ENCODE measurements around the gene PBX4.
A peak's percentile ranks its signal among the peaks of the same experiment; 100 is the strongest.
"Not testable (repeated sequence)": the region's sequence is repeated elsewhere in the genome, so short reads cannot be mapped to it uniquely, and the experiment has no call there.

Gene PBX4, protein sequence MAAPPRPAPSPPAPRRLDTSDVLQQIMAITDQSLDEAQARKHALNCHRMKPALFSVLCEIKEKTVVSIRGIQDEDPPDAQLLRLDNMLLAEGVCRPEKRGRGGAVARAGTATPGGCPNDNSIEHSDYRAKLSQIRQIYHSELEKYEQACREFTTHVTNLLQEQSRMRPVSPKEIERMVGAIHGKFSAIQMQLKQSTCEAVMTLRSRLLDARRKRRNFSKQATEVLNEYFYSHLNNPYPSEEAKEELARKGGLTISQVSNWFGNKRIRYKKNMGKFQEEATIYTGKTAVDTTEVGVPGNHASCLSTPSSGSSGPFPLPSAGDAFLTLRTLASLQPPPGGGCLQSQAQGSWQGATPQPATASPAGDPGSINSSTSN

DNA sequence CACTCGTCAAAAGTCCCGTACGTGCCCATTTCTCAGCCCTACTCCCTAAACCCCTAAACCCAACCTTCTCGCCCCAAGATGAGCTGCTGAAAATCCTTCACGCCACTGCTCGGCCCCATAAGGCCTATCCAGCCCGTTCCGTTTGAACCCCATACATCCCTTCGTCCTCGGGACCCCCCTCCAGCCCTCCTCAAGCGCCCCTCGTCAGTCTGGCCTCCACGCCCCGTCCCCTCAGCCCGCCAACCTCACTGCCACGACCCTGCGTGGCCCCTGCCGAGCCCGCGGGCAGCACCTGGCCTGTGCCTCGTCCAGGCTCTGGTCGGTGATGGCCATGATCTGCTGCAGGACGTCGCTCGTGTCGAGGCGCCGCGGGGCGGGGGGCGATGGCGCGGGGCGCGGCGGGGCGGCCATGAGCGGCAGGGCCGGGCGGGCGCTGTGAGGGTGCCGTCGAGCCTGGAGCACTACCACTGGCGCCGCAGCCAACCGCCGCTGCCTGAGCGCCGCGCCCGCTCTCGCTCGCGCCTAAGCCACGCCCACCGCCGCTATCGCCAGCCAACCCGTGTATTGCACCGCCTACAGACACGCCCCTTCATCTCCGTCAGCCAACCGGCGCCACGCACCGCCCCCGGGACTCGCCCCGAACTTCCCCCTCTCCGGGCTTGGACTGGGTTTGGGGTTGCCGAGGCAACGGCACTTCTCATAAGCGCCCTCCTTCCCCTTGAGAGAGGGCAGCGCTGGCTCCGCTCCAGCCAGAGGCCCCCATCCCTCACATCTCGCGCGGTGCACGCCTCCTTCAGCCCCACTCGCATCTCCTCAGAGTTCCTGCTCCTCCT is at the start of gene PBX4:
PBX4 (minus strand) TSS at position 469 of the 833 bp plus-strand sequence; CDS start at position 411, 58 bp downstream.
- DNase-seq (ENCODE audit: extremely low read depth, low read depth), result peak; percentile 68
- TF ChIP-seq, protein P1, sequence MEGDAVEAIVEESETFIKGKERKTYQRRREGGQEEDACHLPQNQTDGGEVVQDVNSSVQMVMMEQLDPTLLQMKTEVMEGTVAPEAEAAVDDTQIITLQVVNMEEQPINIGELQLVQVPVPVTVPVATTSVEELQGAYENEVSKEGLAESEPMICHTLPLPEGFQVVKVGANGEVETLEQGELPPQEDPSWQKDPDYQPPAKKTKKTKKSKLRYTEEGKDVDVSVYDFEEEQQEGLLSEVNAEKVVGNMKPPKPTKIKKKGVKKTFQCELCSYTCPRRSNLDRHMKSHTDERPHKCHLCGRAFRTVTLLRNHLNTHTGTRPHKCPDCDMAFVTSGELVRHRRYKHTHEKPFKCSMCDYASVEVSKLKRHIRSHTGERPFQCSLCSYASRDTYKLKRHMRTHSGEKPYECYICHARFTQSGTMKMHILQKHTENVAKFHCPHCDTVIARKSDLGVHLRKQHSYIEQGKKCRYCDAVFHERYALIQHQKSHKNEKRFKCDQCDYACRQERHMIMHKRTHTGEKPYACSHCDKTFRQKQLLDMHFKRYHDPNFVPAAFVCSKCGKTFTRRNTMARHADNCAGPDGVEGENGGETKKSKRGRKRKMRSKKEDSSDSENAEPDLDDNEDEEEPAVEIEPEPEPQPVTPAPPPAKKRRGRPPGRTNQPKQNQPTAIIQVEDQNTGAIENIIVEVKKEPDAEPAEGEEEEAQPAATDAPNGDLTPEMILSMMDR (IDR thresholded peaks at IDR 0.05; ENCODE audit: low read depth, low read length), result no peak

DNA sequence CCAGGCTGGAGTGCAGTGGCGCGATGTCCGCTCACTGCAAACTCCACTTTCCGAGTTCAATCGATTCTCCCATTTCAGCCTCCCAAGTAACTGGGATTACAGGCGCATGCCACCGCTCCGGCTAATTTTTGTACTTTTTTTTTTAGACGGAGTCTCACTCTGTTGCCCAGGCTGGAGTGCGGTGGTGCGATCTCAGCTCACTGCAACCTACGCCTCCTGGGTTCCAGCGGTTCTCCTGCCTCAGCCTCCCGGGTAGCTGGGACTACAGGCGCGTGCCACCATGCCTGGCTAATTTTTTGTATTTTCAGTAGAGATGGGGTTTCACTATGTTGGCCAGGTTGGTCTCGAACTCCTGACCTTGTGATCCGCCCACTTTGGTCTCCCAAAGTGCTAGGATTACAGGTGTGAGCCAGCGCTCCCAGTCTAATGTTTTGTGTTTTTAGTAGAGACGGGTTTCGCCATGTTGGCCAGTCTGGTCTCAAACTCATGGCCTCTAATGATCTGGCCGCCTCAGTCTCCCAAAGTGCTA is 47.0 kb upstream of the PBX4 start:
- DNase-seq (ENCODE audit: extremely low read depth, low read depth), result not testable (repeated sequence)

DNA sequence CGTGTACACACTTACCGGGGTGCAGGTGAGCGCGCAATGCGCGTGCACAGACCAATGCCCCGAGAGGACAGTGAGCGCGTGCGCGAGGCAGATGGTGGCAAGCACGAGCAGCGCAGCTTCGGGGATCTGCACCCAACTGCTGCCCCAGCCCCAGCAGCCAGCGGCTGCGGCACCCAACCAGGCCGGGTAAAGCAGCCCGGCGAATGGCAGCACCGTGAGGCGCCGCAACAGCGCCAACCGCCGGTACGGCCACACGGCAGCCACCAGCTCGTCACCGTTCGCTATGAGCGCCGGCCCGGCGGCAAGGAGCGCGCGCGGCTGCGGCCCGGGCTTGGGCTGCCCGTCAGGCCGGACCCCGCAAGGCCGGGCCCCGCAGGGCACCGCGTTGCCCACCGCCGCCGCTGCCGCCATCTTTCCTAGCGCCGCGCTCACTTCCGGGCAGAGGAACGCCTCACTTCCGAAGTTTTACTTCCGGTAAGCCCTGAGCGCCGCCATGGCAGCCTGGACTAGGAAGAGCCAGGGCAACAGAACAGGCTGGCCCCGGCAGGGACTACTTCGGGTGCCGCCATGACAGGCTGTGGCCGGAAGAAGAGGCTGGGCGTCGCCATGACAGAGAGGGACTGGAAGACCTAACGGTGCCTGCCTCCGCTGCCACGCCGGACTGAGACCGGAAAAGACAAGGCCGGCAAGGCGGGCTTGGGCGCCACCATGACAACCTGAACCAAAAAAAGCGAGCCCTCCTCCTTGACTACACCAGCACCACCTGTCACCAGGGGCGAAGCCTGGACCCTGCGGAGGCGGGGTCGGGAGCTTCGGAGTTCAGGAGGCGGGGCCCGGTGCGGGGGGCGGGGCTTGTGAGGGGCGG is 45.0 kb upstream of the PBX4 start, which contains the start of gene ATP13A1:
ATP13A1 (minus strand) TSS at position 421 of the 865 bp plus-strand sequence; CDS start at position 411, 10 bp downstream.
- TF ChIP-seq, protein P1 (IDR thresholded peaks at IDR 0.05; ENCODE audit: low read depth, low read length), result peak; percentile 1
- DNase-seq (ENCODE audit: extremely low read depth, low read depth), result peak; percentile 93

DNA sequence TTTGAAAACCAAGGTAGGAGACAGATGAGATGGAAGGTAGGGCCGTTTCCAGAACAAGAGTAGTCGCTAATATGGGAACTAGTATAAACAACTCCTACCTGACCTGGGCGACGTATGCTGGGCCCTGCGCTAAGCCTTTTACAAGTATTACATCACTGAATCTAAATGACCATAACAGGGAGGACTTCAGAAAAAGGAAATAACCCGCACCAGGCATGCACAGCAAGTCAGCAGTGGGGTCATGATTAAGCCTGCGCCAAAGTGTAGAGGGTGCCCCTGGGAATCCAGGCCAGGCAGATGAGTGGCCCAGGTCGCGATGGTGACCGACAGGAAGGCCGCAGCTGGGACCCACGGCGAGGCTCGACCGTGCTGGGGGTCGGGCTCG is 44.4 kb upstream of the PBX4 start:
- no peak for DNase-seq (ENCODE audit: extremely low read depth, low read depth)
- TF ChIP-seq, protein P1 (IDR thresholded peaks at IDR 0.05; ENCODE audit: low read depth, low read length), result no peak

DNA sequence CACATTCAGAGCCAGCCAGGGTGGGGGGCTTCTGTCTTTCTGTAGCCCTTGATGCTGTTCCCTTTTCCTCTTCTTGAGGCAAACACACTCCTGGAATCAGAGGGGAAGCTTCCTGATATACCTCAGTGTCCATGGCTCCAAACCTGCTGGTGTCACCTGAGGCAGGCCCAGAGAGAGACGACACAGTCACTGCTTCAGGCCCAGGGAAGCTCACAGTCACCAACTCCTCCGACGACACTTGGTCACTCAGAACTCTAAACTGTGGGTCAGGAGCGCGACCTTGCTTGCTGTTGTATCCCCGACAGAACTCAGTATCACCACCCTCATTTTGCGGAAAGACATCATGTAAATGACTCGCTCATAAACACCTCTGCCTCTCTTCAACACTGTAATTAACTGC is 43.9 kb upstream of the PBX4 start:
- TF ChIP-seq, protein P1 (IDR thresholded peaks at IDR 0.05; ENCODE audit: low read depth, low read length), result no peak
- no peak for DNase-seq (ENCODE audit: extremely low read depth, low read depth)

DNA sequence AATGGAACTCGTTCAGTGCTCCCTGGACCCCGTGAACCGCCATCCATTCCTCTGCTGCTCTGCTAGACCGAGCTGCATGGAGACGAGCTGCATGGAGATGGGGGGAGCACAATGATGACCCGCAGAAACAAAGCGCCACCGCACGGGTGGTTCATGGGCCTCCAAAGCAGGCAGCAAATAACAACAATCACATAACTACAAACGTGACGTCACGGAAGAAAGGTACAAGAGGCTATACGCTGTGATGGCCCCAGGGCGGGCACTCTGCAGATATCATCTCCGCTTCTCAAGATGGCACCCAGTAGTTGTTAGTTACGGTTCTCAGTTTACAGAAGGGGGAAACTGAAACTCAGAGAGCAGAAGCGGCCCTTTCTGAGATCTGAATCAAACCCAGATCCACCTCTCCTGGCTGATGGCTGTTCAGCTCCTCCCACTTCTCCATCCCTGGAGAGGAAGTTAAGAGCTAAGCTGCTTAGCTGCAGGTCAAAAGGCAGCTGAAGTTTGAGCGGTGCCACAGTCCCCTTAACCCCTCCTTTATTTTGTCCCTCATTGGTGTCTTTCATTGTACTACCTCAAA is 43.3 kb upstream of the PBX4 start:
- DNase-seq (ENCODE audit: extremely low read depth, low read depth), result no peak
- TF ChIP-seq, protein P1 (IDR thresholded peaks at IDR 0.05; ENCODE audit: low read depth, low read length), result no peak

Data from AG09319 (cell line).